DOHH2 (cell line): Measurements from ENCODE around the gene RING1.

ENCODE experiments used
- CTCF ChIP-seq: fragments of 200-600 bp; sonication (generic); IDR thresholded peaks from one replicate; pipeline ENCODE4 v1.5.1; 2014; ENCODE audit warnings: antibody characterized with exemption, mild to moderate bottlenecking, low read depth, low read length; ENCODE audit not compliant: poor library complexity, severe bottlenecking
- EZH2phosphoT487 ChIP-seq: fragments of 200-600 bp; sonication (generic); IDR thresholded peaks from 2 replicates; pipeline ENCODE4 v1.6.1; 2017; ENCODE audit warnings: borderline replicate concordance, mild to moderate bottlenecking, antibody characterized with exemption, low read length, moderate library complexity, mixed read lengths

GRCh38 chr6:33163540-33163939 is 44.8 kb upstream of the RING1 start:
- TF ChIP-seq CTCF, result no peak
- no peak for TF ChIP-seq EZH2phosphoT487
